GM18502 (cell line): ENCODE results near the gene HACD2.
"Not testable (repeated sequence)": the region's sequence is repeated elsewhere in the genome, so short reads cannot be mapped to it uniquely, and the experiment has no call there.

Experiments used
- ATAC-seq: cut with Tn5 transposase; IDR thresholded peaks from one replicate; pipeline ENCODE4 v1.9.1; 2021; ENCODE audit warnings: mild to moderate bottlenecking; ENCODE audit not compliant: unreplicated experiment, poor library complexity

The HACD2 gene

GRCh38 chr3:123613543-123613942 is 28.7 kb upstream of the HACD2 start:
- no peak for ATAC-seq

GRCh38 chr3:123611674-123612073 is 26.8 kb upstream of the HACD2 start:
- not testable (repeated sequence) for ATAC-seq

- ATAC-seq, result no peak
These were observed 26.2 kb upstream of the HACD2 start for GRCh38 chr3:123611082-123611481.

- peak; percentile 85 for ATAC-seq
These were observed 25.5 kb upstream of the HACD2 start for GRCh38 chr3:123610331-123610730.

- no peak for ATAC-seq
These were observed 24.2 kb upstream of the HACD2 start for GRCh38 chr3:123609063-123609462.

- ATAC-seq, result no peak
These were observed 23.5 kb upstream of the HACD2 start for GRCh38 chr3:123608263-123608937.

- no peak for ATAC-seq
These were observed 21.7 kb upstream of the HACD2 start for GRCh38 chr3:123606527-123606926.

GRCh38 chr3:123605789-123606234 is 21.0 kb upstream of the HACD2 start:
- peak; percentile 69 for ATAC-seq

- not testable (repeated sequence) for ATAC-seq
These were observed 18.3 kb upstream of the HACD2 start for GRCh38 chr3:123603153-123603552.

GRCh38 chr3:123602325-123602724 is 17.5 kb upstream of the HACD2 start:
- no peak for ATAC-seq

GRCh38 chr3:123600863-123601262 is 16.0 kb upstream of the HACD2 start:
- not testable (repeated sequence) for ATAC-seq

- ATAC-seq, result no peak
These were observed 12.7 kb upstream of the HACD2 start for GRCh38 chr3:123597561-123597960.

GRCh38 chr3:123595396-123596180 is 10.7 kb upstream of the HACD2 start:
- no peak for ATAC-seq

- ATAC-seq, result no peak
These were observed 8.5 kb upstream of the HACD2 start for GRCh38 chr3:123593381-123593780.

GRCh38 chr3:123590685-123591450 is 6.0 kb upstream of the HACD2 start:
- ATAC-seq, result no peak

GRCh38 chr3:123587401-123587800 is 2.5 kb upstream of the HACD2 start:
- no peak for ATAC-seq

GRCh38 chr3:123586968-123587367 is 2.1 kb upstream of the HACD2 start:
- ATAC-seq, result no peak

- no peak for ATAC-seq
These were observed 1.3 kb upstream of the HACD2 start for GRCh38 chr3:123586131-123586530.

- peak; percentile 39 for ATAC-seq
These were observed 417 bp downstream of the HACD2 start for GRCh38 chr3:123584284-123584987.

GRCh38 chr3:123583561-123583960 is 1.3 kb downstream of the HACD2 start:
- no peak for ATAC-seq
